HG03469 (cell line): ENCODE results near the gene PRICKLE2.

Experiments used
- ATAC-seq: cut with Tn5 transposase; IDR thresholded peaks from one replicate; pipeline ENCODE4 v1.9.1; 2021; ENCODE audit warnings: mild to moderate bottlenecking, moderate library complexity, moderate number of reproducible peaks; ENCODE audit not compliant: unreplicated experiment

The PRICKLE2 gene, protein sequence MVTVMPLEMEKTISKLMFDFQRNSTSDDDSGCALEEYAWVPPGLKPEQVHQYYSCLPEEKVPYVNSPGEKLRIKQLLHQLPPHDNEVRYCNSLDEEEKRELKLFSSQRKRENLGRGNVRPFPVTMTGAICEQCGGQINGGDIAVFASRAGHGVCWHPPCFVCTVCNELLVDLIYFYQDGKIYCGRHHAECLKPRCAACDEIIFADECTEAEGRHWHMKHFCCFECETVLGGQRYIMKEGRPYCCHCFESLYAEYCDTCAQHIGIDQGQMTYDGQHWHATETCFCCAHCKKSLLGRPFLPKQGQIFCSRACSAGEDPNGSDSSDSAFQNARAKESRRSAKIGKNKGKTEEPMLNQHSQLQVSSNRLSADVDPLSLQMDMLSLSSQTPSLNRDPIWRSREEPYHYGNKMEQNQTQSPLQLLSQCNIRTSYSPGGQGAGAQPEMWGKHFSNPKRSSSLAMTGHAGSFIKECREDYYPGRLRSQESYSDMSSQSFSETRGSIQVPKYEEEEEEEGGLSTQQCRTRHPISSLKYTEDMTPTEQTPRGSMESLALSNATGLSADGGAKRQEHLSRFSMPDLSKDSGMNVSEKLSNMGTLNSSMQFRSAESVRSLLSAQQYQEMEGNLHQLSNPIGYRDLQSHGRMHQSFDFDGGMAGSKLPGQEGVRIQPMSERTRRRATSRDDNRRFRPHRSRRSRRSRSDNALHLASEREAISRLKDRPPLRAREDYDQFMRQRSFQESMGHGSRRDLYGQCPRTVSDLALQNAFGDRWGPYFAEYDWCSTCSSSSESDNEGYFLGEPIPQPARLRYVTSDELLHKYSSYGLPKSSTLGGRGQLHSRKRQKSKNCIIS

DNA sequence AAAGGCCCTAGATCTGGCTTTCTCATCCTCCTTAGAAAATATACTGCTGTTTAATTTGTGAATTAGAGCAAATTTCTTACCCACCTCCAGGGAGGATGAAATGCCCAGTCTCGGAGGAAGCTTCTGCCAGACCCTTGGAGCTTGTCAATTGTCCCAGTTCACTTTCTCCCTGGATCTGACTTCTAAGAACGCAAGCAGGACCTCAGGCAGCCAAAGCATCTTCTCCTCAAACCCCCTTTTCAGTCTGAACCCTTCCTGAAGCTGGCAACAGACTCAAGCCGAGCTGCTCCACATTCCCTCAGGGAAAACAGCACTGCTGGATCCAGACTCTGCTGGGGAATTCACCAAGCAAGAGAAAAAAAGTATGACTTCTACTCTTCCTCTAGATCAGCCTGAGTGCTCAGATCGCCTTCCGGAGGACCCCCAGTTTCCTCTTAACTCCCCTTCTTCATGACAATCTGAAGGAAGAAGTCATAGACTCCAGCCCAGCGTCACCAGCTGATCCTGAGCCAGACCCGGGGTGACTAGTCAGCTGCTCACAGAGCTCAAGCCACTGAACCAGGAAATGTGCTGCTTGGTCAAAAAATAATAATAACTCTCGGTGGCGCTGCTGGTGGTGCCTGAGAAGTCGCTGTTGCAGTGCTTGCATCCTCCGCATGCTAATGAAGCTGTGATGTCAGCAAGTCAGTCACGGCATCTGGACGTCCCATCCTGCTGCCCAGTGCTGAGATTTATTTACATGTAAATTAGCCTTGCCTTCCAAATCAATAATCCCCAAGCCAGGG, at the start of gene PRICKLE2:
PRICKLE2 (minus strand) TSS at position 641 of the 785 bp plus-strand sequence. CDS start 26,539 bp downstream, outside the sequence.
- peak; percentile 98 for ATAC-seq

DNA sequence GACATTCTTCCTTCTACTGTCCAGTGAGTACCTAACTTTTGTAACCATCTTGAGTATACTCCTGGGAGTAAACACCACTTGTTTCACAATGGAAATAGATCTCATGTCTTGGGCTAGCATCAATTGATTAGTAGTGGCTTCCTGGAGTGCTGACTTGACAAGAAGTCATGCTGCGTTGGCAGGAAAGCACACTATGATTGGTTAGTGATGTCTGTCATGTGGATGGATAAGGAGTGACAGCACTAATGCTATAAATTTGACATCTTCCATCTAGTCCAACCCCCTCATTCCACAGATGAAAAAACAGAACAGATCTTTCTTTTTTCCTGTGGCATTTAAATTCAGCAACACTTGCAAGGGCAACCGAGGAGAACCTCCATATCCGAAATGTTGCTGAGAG, 47.6 kb upstream of the PRICKLE2 start:
- no peak for ATAC-seq

DNA sequence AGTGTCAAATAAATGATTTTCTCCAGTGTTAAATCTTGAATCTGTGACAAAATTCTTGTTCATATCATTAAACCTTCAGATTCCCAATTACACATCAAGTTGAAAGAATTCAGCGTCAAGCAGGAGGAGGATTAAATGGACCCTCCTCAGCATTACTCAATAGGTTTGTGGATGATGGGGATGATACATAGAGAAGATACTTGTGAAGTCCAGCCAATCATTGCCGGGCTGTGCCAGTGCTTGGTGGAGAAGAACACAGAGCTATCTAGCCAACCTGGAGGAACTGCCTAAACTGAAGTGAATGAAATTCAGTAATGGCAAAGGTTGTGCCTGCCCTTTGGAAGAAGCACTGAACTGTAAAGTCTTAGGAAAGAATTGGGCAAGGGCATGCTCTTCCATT, 47.0 kb upstream of the PRICKLE2 start:
- no peak for ATAC-seq

DNA sequence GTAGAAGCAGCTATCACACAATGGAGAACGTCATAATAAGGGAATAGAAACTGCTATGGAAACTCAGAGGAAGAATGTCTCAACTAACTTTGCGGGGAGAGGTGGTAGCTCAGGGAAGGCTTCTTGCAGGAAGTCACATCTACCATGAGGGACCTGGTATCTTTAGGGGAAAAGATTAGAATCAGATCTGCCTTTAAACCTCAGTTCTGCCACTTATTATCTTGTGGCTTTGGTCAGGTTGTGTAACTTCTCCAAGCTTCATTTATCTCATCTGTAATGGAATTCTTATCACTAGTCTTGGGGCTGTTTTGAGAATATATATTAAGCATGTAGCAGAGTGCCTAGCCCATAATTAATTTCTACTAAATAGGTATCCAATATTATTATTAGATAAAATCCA, 46.4 kb upstream of the PRICKLE2 start:
- ATAC-seq: no peak

DNA sequence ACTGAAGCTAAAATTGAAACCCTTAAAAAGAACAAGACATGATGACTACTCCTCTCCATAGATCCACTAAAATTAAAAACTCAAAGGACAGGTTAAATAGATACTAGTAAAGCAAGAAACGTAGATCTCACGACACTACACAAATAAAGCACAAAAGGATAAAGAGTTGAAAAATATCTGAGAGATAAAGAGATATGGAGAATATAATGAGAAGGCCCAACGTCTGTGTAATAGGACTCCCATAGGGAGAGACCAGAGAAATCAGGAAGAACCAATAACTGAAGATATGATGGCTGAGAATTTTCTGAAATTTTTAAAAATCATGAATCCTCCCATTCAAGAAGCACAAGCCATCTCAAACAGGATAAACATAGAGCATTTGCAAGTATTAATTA, 45.6 kb upstream of the PRICKLE2 start:
- ATAC-seq: no peak

DNA sequence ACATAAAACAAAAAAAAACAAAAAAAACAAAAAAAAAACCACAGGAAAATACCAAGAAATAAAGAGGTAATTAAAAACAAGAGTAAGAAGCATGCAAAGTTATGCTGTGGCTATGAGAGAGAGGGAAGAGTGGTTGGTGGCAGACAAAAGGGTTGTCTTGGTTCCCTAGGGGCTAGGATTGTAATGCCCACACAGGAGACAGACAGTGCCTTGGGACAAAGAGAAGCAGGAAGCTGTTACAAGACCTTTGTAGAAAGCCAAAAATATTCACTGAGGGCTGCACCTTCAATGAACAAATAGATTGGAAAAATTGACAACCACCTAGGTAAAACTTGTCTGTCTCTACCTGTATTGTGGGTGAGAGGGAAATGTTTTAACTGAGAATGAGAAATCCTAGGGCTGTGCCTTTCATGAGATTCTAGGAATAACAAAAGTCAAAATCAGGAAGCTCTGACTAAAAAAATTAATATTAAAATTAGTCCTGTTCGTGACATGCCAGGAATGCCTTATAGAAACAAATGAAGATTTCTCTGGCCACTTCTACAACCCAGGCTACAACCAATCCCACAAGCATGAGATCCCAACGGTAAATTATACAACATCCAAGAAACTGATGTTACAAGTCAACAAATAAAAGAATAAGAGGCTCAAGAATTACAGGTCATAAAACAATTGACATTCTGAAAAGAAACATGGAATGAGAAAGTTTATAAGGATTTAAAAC, 45.0 kb upstream of the PRICKLE2 start:
- ATAC-seq: no peak

DNA sequence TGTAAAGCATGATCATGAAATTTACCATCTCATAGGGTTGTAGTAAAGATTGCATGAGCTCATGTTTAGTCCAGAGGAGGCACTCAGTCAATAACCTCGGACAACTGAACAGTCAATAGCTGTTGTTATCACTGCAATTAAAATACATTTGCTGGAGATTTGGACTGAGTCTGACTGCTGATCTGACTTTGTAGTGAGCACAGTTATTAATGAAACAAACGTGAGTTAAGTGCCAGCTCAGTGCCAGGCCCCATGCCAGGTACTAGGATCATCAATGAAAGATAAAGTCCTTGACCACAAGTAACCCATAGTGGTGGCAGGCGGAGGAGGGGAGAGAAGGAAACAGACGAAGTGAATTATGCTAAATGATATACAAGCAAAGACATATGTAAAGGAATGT, 43.7 kb upstream of the PRICKLE2 start:
- no peak for ATAC-seq

DNA sequence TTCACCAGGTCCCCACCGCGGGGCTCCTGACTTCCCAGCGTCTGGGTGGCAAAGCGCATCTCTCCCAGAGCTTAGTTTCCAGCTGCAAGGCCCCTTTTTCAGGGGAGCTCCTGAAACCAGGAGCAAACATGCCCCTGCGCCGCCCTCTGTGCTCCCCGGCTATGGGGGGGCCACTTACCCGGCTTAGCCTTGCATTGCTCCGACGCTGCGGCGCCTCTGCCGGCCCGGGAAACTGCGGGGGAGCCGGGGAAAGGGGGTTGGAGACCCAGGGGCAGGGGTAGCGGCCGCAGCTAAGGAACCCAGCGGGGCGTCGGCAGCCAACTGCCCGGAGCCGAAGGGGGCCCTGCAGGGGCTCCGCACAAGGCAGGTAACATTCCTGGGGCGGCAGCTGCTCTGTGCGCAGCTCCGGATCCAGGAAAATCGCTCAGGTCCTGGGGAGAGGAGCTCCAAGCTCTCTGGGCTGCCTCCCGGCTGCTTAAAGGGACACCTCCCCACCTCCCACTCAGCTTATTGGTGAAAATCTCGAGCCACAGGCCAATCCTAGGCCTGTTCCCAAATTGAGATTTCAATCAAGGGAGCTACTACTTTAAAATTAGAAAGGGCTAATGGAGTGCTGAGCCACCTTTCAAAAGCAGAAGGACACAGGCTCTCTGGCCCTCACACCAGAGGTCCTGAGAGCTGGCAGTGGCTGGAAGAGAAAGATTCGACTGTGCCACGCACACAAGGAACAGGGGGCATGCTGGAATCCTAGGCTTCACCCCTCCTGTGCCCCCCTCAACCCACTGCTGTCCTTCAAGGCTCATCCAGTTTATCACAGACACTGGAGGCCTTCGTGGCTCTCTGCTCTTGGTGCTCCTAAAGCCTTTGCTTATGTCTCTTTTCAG, 42.7 kb upstream of the PRICKLE2 start:
- ATAC-seq: no peak

DNA sequence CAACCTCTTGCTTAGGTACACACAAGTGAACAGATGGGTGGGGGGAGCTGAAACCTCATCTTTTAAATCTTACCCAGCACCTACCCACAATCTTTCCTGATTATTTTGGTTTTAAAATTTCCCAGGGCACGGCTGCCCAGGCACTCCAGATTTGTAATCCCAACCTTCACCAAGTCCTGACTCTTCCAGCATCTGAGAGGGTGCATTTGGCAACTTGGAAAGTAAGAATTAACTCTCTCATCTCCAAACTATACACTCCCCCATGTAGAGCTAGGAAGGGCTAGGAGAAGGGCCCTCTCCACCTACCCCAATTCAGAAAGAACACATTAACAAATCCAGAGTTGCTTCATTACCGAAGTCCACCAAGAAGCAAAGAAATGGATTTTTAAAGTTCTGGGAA, 41.7 kb upstream of the PRICKLE2 start:
- no peak for ATAC-seq

DNA sequence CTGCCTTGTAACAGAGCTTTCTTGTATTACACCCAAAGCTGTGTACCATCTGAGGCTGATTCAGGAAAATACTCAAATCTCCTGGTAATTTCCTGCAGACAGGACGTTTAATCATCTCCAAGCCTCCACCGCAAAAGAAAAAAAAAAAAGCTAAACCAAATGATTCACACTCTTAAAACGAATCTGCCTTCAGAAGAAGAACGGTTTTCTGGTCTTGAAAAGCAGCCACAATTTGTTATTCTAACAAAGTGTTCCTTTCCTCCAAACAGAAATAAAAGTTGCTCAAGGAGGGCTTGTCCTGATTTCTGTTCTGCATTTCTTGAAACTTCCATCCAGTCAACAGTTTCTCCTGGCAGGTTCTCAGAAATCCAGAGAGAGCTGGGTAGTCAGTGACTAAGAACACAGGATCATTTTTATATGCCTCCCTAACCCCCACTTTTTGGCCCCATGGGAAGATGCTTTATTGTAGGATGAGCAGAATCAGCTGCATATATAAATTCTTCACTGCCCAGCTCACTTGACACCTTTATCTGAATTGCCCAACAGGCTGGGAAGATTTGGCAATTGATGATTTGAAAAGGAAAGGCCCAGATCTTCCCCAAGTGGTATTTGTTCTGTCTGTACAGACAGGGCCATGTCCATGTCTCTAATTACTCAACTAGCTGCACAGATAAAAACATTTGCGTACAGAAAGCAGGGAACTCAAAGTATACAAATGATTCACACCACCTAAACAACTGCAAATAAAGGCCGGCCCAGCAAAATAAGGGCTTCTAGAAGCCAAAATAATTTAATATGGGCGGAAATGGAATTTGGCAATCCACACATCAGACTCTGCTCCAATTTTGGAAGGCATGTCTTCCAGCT, 41.0 kb upstream of the PRICKLE2 start:
- ATAC-seq: no peak

DNA sequence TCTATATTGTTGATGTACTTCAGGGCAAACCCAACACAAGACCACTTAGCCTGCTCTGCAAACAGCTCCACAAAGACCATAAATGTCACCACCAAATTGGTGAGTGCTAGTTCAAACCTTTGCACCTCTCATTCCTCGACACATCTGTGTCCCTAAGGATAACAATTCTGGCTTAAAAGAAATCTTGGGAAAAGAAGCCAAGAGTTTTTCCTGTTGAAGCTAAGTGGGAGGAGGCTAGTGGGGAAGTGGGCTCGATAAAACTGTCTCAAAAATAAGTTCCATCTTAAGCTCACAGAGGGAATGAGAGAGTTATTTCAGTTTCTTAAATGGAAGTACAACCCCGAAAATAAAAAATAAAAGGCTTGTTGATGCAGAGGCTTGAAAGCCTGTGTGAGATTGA, 40.4 kb upstream of the PRICKLE2 start:
- no peak for ATAC-seq

DNA sequence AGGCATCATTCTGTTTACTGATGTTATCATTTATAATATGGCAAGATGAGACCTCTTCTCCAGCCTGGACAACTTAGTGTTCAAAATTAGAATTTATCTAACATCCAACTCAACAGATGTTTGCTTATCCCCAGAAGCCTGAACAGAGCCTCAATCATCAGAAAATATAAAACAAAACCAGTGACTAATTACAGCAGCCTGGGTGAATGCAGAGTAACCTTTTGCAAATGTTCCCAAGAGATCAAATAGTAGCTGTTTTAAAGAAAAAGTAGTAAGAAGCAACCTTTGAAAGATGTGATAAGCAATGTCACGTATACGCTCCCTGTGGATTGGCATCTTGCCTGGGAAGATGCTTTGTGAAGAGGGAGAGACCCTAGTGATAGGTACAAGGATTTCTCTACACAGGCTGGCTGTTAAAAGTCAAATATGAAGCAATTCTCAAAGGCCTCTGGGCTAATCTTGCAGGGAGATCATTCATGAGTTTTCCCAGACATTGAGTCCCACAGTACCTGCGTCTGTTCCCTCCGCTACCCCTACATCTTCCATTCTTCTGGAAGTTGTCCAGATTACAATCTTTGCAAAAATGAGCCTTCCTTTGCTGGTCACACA, 39.3 kb upstream of the PRICKLE2 start:
- no peak for ATAC-seq

DNA sequence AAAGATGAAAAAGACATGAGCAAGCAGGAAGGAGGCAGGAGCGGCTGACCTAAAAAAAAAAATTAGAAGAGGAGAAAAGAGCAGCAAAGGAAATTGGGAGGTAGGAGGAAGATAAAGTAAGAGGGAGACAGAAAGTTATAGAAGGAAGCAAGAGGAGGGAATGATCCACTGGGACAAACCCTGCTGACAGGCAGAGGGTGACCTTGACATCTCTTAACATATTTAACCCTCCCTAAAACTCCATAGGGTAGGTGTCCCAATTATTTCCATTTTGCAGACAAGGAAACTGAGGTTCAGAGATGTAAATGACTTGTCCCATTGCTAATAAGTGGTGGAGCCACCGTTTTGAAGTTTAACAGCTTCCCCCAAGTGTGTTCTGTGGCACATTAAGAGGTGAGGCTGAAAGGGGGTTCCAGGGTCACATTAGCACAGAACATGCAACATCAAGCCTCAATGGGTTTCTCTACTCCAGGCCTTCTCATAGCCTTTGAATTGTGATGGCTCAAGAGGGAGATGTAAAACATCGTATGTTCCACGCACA, 37.4 kb upstream of the PRICKLE2 start:
- no peak for ATAC-seq

DNA sequence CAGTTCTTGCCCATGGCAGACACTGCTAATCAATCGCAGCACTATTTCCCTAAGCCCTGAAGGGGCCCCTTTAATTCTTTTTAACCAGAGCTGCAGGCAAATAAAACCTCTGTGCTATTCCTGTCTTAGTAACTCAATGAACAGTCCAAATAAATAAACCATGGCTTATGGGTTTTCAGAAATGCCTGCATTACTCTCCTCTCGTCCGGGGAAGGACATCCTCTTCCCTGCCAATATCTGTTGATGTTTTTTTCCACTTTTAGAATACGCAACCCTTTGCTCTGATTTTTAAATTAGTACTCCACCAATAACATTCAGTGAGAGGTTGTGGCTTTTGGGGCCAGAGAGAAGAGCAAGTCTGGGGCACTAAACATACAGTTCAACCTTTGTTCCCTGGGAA, 35.2 kb upstream of the PRICKLE2 start:
- no peak for ATAC-seq

DNA sequence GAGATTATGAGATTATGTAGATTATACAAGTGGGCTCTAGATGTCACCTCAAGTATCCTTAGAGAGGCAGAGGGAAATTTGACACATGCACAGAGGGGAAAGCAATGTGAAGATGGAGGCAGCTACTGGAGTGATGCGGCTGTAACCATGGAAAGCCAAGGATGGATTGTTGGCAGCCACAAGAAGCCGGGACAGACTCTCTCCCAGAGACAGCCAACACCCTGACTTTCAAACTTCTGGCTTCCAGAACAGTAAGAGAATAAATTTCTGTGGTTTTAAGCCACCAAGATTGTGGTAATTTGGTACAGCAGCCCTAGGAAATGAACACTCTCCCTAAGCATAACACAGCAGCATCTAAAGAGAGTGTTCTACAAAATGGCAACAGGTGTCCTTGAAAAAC, 34.4 kb upstream of the PRICKLE2 start:
- no peak for ATAC-seq

DNA sequence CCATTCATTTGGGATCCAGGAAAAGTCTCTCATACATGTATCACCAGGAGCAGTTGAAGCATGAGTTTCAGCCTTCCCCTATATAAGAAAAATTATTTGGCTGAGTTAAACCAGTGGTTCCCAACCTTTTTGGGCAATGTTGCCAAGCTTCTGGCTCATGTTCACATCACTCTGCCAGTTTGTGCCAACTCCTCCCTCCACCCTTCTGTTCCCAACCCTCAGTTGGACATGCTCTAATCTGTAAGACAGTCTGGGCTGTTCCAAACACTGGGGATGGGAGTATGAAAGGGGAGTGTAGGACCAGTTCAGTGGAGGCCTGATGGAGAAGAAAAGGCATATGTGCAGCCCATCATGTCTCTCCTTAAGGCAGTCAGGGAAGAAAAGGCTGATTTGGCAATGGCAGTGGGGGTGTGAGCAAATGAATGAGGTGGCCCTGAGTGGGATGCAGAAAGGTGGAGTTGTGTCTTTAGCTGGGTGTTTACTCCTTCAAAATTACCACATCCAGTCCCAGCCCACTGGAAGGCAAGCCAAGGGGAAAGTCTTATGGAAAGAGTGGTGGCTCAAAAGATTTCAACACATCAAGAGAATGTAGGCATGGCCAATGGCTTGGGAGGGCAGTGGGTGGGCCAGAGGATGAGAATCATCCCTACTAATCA, 32.0 kb upstream of the PRICKLE2 start:
- no peak for ATAC-seq

DNA sequence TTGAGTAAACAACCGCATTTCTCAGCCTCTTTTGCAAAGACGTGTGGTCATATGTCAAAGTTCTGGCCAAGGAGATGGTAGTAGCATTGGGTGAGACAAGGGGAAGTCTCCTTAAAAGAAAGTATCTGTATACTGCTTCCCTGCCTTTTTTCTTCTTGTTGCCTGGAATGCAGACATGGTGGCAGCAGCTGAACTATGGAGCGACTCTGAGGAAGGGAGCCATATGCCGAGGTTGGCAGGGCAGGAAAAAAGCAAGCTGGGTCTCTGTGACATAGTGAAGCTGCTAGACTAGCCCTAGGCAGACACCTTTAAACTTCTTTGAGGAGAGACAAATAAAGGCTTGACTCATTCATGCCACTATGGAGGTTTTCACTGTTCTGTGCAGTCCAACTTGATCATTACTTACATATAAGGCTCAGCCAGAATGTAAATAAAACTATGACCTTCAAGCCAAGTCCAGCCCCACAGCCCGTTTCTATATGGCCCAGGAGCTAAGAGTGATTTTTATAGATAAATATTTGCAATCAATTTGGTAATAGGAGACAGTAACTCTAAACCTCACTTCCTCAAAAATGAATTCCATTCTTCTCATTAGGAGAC, 30.6 kb upstream of the PRICKLE2 start:
- no peak for ATAC-seq
